GM12878 (cell line): ENCODE results near the gene DCP1A. TPM values are rescaled to one million over a fixed set of nuclear protein-coding genes. Genes with fewer than 3 reads are reported as not detected.

Experiments used
- BRCA1 ChIP-seq: IDR thresholded peaks from 2 replicates; pipeline ENCODE4 v1.6.1; 2011; ENCODE audit warnings: low read depth, low read length, improper control_type of control experiment
- EED ChIP-seq: sonication (generic); IDR thresholded peaks from 2 replicates; pipeline ENCODE4 v1.6.1; 2016; ENCODE audit warnings: antibody characterized with exemption, low read depth
- EZH2 ChIP-seq: IDR thresholded peaks from 2 replicates; pipeline ENCODE4 v1.6.1; 2012; ENCODE audit warnings: low read depth, mild to moderate bottlenecking, control low read depth, inconsistent platforms, low read length, borderline replicate concordance; ENCODE audit not compliant: control insufficient read depth
- FOXM1 ChIP-seq: IDR thresholded peaks from 2 replicates; pipeline ENCODE4 v1.6.1; 2012; ENCODE audit warnings: low read depth, mild to moderate bottlenecking, inconsistent platforms, low read length, moderate library complexity
- PKNOX1 ChIP-seq: fragments of 450-650 bp; IDR thresholded peaks from 2 replicates; pipeline ENCODE4 v1.6.1; 2016; ENCODE audit warnings: mild to moderate bottlenecking
- PRDM15 ChIP-seq: fragments of 450-650 bp; formaldehyde crosslinking; IDR thresholded peaks from 2 replicates; pipeline ENCODE4 v1.4.0; 2020; ENCODE audit warnings: mild to moderate bottlenecking, moderate library complexity
- SRF ChIP-seq, 2 experiments: IDR thresholded peaks; 2 replicates each; pipeline ENCODE4 v1.6.1; 2011; ENCODE audit warnings: low read depth in 2 of 2, low read length in 2 of 2, mild to moderate bottlenecking in 1 of 2, moderate library complexity in 1 of 2
- USF2 ChIP-seq: IDR thresholded peaks from 2 replicates; pipeline ENCODE4 v1.6.1; 2011; ENCODE audit warnings: low read depth, low read length, improper control_type of control experiment, borderline replicate concordance
- polyA plus RNA-seq, 11 experiments: library from polyadenylated mRNA; depleted of rRNA in 4 of 11; unstranded in 6 of 11; stranded (reverse) in 5 of 11; fragments of >200 nt; fragmentation: Nextera tagmentation in 4 of 11; fragmentation: Illumina TruSeq in 1 of 11; extraction: Ambion mirVana in 4 of 11; extraction: Trizol in 1 of 11; gene quantifications; 1 replicate in 1 of 11; 2 replicates in 10 of 11; pipeline versions ENCODE4 v1.2.1 to v1.2.3, GENCODE V29; 2011 to 2016; ENCODE audit warnings: inconsistent platforms in 2 of 11, missing spikeins in 2 of 11, low read depth in 1 of 11
- total RNA-seq, 4 experiments: library from RNA; depleted of rRNA in 3 of 4; stranded (reverse); fragments of >200 nt in 3 of 4; fragmentation: Illumina TruSeq in 1 of 4; extraction: Trizol in 1 of 4; gene quantifications; 2 replicates each; pipeline versions ENCODE4 v1.2.1 to v1.2.3, GENCODE V29; 2013 to 2021

The DCP1A gene
- total and polyA plus RNA-seq, 10 of the 15 experiments (the other 5 are each of a cell fraction or from before 2014, with no cell fraction given): 12.5 to 34.6 (median 16.3) TPM

- TF ChIP-seq PRDM15 (CRISPR knock-in tag) (no peak), PKNOX1 (no peak), SRF (IDR thresholded peaks at IDR 0.05; ENCODE audit: low read depth in 2 of 2, low read length in 2 of 2) (no peak), FOXM1 (no peak), USF2 (no peak), EED (no peak), EZH2 (no peak), BRCA1 (no peak)
Measured at GRCh38 chr3:53287131-53287629, 60.2 kb downstream of the DCP1A start (continued).
